NCI-H524 treated with DMSO at 0.1 percent for 48 hours (cell line): ENCODE results near the gene IFI44.

ENCODE experiments used
- DNase-seq: peaks from one replicate; lab custom pipeline; 2025; lab: John Stamatoyannopoulos, UW

Gene IFI44

DNA sequence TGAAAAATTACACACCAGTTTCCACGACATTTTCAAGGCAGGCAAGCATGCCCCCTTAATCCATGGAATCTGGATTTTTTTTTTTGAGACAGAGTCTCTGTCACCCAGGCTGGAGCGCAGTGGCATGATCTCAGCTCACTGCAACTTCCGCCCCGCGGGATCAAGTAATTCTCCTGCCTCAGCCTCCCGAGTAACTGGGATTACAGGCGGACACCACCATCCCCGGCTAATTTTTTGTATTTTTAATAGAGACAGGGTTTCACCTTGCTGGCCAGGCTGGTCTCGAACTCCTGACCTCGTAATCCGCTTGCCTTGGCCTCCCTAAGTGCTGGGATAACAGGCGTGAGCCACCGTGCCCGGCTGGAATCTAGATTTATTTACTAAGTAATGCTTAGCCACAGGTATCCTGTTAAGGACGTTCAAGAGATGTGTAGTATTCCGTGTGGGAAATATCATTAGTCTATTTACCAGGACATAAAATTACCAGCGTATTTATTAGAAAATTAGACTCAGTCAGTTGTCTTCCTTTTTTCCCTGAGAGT lies 2.5 kb downstream of the IFI44 start:
- DNase-seq: no peak

DNA sequence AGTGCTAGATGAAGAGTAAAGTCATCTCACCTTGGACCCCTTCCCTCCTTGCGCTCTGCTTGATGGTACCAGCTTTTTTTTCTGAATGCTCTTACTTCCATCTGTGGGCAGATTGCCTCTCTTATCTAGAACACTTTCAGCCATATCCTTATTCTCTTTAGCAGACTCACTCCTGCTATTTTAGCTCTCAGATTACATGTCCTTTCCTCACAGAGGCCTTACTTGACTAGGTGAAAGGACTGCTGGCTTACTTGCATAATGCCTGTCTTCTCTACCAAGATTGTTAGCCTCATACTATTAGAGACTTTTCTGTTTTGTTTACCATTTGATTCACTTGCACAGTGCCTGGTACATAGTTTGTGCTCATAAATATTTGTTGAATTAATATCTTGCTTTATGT lies 9.3 kb downstream of the IFI44 start:
- DNase-seq: no peak

DNA sequence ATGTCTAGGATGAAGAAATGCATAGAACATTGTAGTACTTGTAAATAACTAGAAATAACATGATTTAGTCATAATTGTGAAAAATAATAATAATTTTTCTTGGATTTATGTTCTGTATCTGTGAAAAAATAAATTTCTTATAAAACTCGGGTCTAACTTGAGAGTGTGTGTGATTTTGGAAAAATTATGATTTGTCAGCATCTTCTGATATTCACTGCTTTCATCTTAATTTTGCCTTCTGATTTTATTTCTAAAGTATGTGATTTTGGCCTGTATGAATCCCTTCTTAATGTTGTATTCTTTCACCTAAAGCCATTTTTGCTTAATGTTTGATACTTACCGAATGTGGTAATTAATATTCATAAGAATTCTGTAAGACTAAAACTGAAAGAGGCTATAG lies 14.3 kb downstream of the IFI44 start:
- no peak for DNase-seq

DNA sequence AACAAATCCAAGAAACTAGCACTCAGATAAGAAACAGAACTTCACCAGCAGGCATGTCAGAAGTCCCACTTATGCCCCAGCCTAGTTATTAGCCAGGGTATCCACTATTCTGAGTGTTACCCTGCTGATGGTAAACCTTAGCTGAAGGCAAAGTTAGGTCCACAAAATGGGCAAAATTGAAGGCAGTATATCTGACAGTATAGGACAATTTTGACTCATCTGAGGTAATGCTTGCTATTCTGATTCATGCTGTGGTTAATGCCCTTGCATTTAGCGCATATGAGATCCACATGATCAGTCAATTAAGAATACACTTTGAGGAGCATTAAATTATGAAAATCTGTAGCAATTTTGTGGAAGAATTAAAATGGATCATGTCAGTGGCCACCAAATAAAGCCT lies 15.1 kb downstream of the IFI44 start:
- no peak for DNase-seq

- DNase-seq: no peak
These were observed 16.2 kb downstream of the IFI44 start for GRCh38 chr1:78665809-78666208.

GRCh38 chr1:78667939-78668338 lies 18.3 kb downstream of the IFI44 start:
- peak; percentile 94 for DNase-seq

DNA sequence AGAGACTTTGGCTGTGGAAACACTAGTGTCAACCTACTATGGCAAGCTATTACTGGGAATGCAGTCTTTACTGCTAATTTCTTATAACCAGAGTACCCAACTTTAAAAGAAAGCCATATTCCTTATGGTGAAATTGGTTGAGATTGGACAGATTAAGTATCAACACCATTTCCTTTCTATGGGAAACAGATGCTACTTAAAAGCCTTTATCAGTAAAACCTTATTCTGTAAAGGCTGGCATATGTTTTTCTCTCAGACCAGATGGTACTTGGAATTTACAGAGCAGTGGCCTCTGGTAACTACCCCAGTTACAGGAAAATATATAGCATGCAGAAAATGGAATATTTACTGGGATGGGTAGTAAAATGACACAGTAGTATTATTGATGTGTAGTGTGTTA lies 18.8 kb downstream of the IFI44 start:
- DNase-seq: peak; percentile 84

DNA sequence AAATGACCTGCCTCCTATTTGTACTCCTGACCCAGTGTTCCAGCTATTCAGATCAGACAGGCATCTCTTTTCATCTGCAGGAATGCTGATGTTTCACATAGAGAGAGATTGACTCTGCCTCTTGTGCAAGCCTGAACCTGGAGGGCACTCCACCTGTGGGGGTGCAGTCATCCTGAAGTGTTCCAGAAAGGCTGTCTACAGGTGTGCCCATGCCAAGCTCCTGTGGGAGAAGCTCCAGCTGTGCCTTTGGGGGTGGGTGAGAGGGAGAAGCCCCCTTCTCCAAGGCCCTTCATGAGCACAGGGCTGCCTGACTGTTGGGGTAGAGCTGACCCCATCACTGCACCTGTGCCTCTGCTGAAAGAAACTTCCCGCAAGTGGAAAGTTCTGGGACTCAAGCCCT lies 22.8 kb downstream of the IFI44 start:
- no peak for DNase-seq

GRCh38 chr1:78673120-78673519 lies 23.5 kb downstream of the IFI44 start:
- no peak for DNase-seq

DNA sequence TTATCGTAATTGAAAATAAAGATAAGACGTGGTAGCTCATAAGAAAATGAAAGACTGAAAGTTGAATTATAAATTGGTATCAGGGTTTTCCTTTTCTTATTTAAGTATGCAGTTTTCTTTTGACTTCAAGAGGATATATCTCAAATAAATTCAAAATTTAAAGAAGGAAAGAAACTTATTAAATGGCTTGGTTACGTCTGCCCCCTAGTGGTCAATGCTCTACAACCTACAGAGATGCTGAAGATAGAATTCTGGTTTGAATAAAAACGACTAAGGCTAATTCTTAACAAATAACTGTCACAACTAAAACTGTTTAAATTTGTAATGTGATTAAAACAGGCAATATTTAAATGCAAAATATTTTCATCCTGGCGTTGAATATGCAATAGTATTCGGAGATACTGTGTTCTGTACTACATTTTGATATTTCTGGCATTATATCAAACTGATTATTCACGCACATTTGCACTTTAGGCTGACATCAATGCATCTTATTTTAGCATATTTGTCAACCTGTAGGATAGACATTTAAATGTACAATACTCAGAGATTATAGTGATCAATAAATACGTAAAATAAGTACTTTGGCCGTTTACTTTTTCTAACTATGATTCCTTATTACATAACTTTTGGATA lies 26.8 kb downstream of the IFI44 start:
- no peak for DNase-seq

DNA sequence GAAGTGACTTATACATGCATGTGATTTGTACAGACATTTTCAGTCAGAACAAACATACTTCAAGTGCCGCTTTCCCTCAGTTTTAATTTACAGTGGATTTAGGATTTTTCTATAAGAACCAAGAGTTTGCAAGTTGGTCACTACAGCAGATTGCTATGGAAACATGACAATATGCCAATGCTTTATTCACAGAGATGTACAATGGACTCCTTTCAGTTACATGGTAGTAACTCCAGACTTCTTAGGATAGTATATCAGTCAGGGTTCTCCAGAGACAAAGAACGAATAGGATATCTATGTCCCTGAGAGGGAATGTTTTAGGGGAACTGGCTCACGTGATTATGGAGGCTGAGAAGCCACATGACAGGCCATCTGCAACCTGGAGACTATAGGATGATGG lies 27.4 kb downstream of the IFI44 start:
- DNase-seq: no peak

GRCh38 chr1:78677788-78678187 lies 28.2 kb downstream of the IFI44 start:
- no peak for DNase-seq

DNA sequence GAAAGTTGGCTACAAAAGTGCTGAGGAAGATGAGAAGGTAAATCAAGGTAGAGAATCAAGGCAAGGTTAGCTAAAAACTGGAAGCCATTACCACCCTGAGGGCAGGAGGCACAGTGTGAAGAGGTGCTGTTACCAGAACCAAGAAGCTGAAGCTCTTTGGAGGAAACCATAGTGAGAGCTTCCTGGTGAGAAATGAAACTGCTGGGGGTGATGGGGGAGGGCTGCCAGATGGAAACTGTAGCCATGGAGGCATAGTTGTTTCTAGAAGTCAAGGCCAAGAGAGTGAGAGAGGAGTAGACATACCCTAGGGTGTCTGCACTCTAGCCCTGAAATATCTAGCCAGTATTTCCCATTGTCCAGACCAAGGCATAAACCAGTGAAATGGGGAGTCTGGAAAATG lies 28.7 kb downstream of the IFI44 start:
- DNase-seq: no peak

DNA sequence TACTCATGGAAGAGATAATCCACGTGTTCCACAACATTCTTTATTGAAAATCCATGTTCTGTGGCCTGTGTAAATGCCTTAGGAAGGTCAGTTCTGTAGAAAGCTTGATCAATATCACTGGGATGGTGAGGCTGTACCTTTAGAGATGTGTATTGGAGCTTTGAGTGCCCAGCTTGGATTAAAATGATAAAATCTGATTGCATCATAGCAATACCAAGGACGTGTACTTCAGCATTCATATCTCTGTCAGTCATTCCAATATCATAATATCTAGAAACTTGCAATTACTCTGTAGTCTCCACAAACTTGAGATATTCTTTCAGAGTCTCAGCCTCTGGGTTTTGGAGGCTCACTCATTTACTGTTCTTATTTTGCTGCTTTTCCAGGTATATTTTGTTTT lies 31.6 kb downstream of the IFI44 start:
- DNase-seq: no peak

DNA sequence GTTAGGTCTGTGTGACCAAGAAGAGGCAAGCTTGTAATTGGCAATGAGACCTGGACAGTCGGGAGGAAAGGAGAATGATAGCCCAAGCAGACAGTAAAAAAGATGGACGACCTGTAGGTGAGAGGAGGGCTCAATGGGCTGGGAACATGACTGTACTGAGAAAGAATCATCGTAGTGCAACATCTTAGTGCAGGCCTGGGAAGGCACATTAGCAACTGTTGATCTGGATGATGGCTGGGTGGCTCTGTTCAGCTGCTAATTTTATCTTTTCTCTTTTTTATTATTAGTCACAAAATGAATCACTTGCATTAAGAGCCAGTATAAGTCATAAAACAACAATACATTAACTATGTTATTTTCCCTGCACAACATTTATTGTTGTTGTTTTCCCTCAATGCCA lies 32.9 kb downstream of the IFI44 start:
- DNase-seq: no peak

- DNase-seq: no peak
These were observed 33.4 kb downstream of the IFI44 start for GRCh38 chr1:78683079-78683478.

DNA sequence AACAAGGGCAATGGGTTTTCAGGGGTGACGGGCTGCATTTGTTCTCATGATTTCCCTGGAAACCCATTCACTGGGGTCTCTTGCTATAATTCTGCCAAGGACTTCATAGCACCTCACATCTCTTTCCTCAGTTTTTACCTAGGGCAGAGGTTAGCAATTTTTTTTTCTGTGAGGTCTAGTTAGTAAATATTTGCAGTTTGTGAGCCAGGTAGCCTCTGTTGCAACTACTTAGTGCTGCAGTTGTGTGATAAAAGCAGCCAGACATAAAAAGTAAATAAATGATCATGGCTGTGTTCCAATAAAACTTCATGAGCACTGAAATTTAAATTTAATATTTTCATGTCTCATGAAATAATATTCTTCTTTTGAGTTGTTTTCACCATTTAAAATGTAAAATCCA lies 37.7 kb downstream of the IFI44 start:
- DNase-seq: no peak

DNA sequence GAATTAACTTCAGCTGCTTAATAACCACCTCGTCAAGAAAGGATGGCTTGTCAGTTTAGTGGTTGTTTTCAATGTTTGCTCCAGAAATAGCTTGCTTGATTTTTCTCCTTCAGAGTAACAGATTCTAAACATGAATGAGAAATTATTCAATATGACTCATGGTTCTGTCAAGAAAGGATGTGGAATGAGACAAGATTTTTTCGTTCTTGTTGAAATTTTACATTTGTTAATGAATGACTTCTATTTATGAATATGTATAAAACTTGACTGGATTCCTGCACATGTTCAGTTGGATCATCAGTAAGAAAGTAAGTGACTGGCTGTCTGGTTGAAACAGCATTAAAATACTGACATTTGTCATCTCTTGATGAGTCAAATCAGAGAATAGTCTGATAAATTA lies 38.3 kb downstream of the IFI44 start:
- DNase-seq: no peak

- DNase-seq: no peak
These were observed 39.1 kb downstream of the IFI44 start for GRCh38 chr1:78688697-78689096.

- DNase-seq: no peak
These were observed 40.9 kb downstream of the IFI44 start for GRCh38 chr1:78690516-78690915.

DNA sequence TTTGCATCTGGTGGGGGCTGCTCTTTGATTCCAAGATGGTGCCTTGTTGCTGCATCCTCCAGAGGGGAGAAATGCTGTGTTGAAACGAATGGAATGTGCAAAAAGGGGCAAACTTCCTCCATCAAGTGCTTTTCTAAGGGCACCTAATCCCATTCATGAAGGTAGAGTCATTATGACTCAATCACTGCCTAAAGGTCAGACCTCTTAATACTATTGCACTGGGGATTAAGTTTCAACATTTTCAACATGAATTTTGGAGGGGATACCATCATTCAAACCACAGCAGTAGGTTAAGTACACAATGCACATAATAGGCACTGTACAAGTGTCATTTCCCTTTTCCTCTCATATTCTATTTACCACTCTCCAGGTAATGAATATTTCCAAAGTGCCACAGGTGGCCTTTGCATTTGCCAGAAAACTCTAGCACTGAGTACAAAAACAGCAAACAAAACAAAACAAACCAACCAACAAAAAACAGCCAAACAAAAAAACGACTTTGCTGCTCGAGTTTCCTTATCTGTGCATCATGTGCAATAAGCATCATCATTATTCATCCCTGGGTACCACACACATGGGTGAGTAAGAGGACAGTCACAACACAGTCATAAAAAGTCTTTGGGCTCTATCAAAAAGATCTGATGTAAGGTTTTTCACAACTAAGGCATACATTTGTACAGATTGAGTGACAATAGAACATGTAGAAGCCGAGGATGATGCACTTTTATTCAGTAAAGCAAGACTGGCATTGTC lies 42.5 kb downstream of the IFI44 start:
- no peak for DNase-seq

- DNase-seq: no peak
These were observed 50.2 kb downstream of the IFI44 start for GRCh38 chr1:78699813-78700212.

DNA sequence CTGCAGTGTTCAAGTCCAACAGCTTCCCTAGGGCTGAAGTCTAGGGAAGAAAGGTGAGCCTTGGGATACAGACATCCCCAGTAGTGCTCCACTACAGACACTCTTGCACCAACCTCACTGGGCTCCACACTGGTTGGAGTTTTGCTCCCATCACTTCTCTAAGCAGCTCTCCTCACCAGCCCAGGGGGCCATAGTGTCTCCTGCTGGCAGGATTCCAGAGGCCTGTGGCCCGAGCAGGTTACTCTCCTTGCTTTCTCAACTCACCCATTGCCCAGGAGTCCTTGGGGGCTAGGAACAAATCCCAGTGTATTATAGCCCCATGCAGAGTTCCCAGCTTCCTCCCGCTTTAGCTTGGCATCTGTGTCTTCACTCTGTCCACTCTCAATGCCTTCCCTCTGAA lies 52.8 kb downstream of the IFI44 start:
- DNase-seq: no peak

- DNase-seq: no peak
These were observed 54.2 kb downstream of the IFI44 start for GRCh38 chr1:78703806-78704205.
